ENCODE data around the gene NDUFS6. TPM values are rescaled to one million over a fixed set of nuclear protein-coding genes. Genes with fewer than 3 reads are reported as not detected.

Gene NDUFS6
- total RNA-seq, 1 experiment from 2014 or later = 104 TPM

- H3K4me2 ChIP-seq (ENCODE audit: low read length) = no peak overlapping the region
- H4K20me1 ChIP-seq (ENCODE audit: low read length) = no peaks in the 10 kb centered on the region
- TF ChIP-seq CTCF (conservative IDR thresholded peaks at IDR 0.05; ENCODE audit: low read depth, low read length) (no peak), EZH2phosphoT487 (IDR thresholded peaks at IDR 0.05; ENCODE audit: borderline replicate concordance, low read length) (no peak), EZH2 (IDR thresholded peaks at IDR 0.05; ENCODE audit: low read length, unreplicated experiment) (no peak)
- no peaks in the 10 kb centered on the region for H3K9me3 ChIP-seq (ENCODE audit: low read length)
- no peak for DNase-seq
- CTCF ChIA-PET = no interaction called here
- H3K27ac ChIP-seq (ENCODE audit: low read length) = no peak overlapping the region
- no peaks in the 10 kb centered on the region for H3K27me3 ChIP-seq (ENCODE audit: low read length)
- no peaks in the 10 kb centered on the region for H3K9me2 ChIP-seq (replicated peaks; ENCODE audit: low read length)
- no peak overlapping the region for H3K4me3 ChIP-seq (ENCODE audit: low read length)
- intact Hi-C loops (cut with micrococcal nuclease) = no loop called here
- no peak overlapping the region for H2AFZ ChIP-seq (ENCODE audit: low read length)
- H3F3A ChIP-seq (ENCODE audit: low read length, unreplicated experiment) = no peaks in the 10 kb centered on the region
- no TSS peak for BruUV-seq (replicated peaks)
- H3K4me1 ChIP-seq (ENCODE audit: insufficient read depth, low read length) = no peaks in the 10 kb centered on the region
- POLR2A ChIA-PET (ENCODE audit: unreplicated experiment) = no interaction called here
- no peak overlapping the region for H3K9ac ChIP-seq (ENCODE audit: low read length)
- H3K36me3 ChIP-seq (ENCODE audit: low read depth, low read length) = no peaks in the 10 kb centered on the region; the same call in 1 of the 2 replicates
- ATAC-seq = no peak
- H3K79me2 ChIP-seq (ENCODE audit: low read length) = no peaks in the 10 kb centered on the region
Observed at GRCh38 chr5:1827886-1828397, 26.7 kb downstream of the NDUFS6 start.

- TF ChIP-seq CTCF (conservative IDR thresholded peaks at IDR 0.05; ENCODE audit: low read depth, low read length) = no peak
- ChIA-PET POLR2A (ENCODE audit: unreplicated experiment) (interaction anchor here (0.7 kb wide), 1 partner anchor 40 kb away, joined by 4 read pairs; no protein-coding TSS in a partner anchor), CTCF (no interaction called here)
- ATAC-seq (no peak), DNase-seq (no peak)
- Histone ChIP-seq H3K4me2 (ENCODE audit: low read length) (no peak overlapping the region), H3K4me1 (ENCODE audit: insufficient read depth, low read length) (no peaks in the 10 kb centered on the region), H3K27ac (ENCODE audit: low read length) (no peak overlapping the region), H4K20me1 (ENCODE audit: low read length) (no peaks in the 10 kb centered on the region), H3K36me3 (ENCODE audit: low read depth, low read length) (no peaks in the 10 kb centered on the region), H3K9me3 (ENCODE audit: low read length) (no peaks in the 10 kb centered on the region), H3K79me2 (ENCODE audit: low read length) (no peaks in the 10 kb centered on the region), H3K4me3 (ENCODE audit: low read length) (no peak overlapping the region), H2AFZ (ENCODE audit: low read length) (no peak overlapping the region), H3K27me3 (ENCODE audit: low read length) (no peaks in the 10 kb centered on the region; the same call in none of the 2 replicates), H3F3A (ENCODE audit: low read length, unreplicated experiment) (no peaks in the 10 kb centered on the region), H3K9me2 (replicated peaks; ENCODE audit: low read length) (no peaks in the 10 kb centered on the region), H3K9ac (ENCODE audit: low read length) (no peak overlapping the region)
- BruUV-seq (replicated peaks) = no TSS peak
- intact Hi-C loops (cut with micrococcal nuclease) = no loop called here
Observed at GRCh38 chr5:1830571-1831228, 29.5 kb downstream of the NDUFS6 start.

DNA sequence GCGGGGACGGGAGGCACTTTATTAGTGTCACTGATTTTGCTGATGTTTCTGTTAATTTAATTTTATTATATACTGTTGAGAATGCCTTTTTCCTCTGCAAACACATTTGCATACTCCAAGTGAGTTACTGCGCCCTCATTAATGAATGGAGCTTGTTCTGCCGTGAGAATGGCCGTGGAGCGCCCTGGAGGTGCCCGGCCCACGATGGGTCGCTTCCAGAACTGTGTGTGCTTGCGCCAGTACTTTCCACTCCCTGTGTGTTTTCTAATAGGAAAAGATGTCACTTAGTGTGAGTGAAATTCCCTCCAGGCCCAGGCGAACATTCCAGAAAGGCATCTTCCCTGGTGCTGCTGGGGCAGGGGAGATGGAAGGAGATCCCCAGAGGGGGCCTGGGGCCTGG is 30.1 kb downstream of the NDUFS6 start:
- peaks cover 4% of the 10 kb centered on the region for H3K27me3 ChIP-seq (ENCODE audit: low read length)
- no peaks in the 10 kb centered on the region for H3K9me2 ChIP-seq (replicated peaks; ENCODE audit: low read length)
- intact Hi-C loops (cut with micrococcal nuclease) = no loop called here
- H3F3A ChIP-seq (ENCODE audit: low read length, unreplicated experiment) = no peaks in the 10 kb centered on the region
- H3K79me2 ChIP-seq (ENCODE audit: low read length) = no peaks in the 10 kb centered on the region
- no peaks in the 10 kb centered on the region for H3K36me3 ChIP-seq (ENCODE audit: low read depth, low read length)
- no peak for DNase-seq
- no peaks in the 10 kb centered on the region for H3K9me3 ChIP-seq (ENCODE audit: low read length)
- no peak overlapping the region for H3K4me3 ChIP-seq (ENCODE audit: low read length)
- TF ChIP-seq CTCF (conservative IDR thresholded peaks at IDR 0.05; ENCODE audit: low read depth, low read length) = no peak
- TF ChIP-seq EZH2 (IDR thresholded peaks at IDR 0.05; ENCODE audit: low read length, unreplicated experiment) = no peak
- TF ChIP-seq EZH2phosphoT487 (IDR thresholded peaks at IDR 0.05; ENCODE audit: borderline replicate concordance, low read length) = no peak
- no peak for ATAC-seq
- H4K20me1 ChIP-seq (ENCODE audit: low read length) = no peaks in the 10 kb centered on the region
- H3K4me2 ChIP-seq (ENCODE audit: low read length) = no peak overlapping the region
- H3K9ac ChIP-seq (ENCODE audit: low read length) = no peak overlapping the region
- no peaks in the 10 kb centered on the region for H3K4me1 ChIP-seq (ENCODE audit: insufficient read depth, low read length)
- no peak overlapping the region for H3K27ac ChIP-seq (ENCODE audit: low read length)
- BruUV-seq (replicated peaks) = no TSS peak
- CTCF ChIA-PET = no interaction called here
- POLR2A ChIA-PET (ENCODE audit: unreplicated experiment) = interaction anchor here (0.7 kb wide), 1 partner anchor 40 kb away, joined by 4 read pairs; no protein-coding TSS in a partner anchor
- no peak overlapping the region for H2AFZ ChIP-seq (ENCODE audit: low read length)
